Activated effector memory CD4-positive, alpha-beta T cell treated with Interleukin-2 at 50 U/mL for 16 hours (primary cell): ENCODE measurements around the gene TRIM2.

Experiments
- DNase-seq: peaks from one replicate; pipeline ENCODE4 v3.0.0-alpha.2; 2020

TRIM2 gene

GRCh38 chr4:153223930-153224329, 19.7 kb downstream of the TRIM2 start:
- DNase-seq, result no peak

- no peak for DNase-seq
Measured at GRCh38 chr4:153224474-153224873, 20.2 kb downstream of the TRIM2 start.

- no peak for DNase-seq
Measured at GRCh38 chr4:153227469-153228075, 23.3 kb downstream of the TRIM2 start.

GRCh38 chr4:153228512-153229140, 24.4 kb downstream of the TRIM2 start:
- DNase-seq, result no peak

GRCh38 chr4:153229545-153229944, 25.3 kb downstream of the TRIM2 start:
- no peak for DNase-seq

GRCh38 chr4:153232768-153233167, 28.5 kb downstream of the TRIM2 start:
- no peak for DNase-seq

- no peak for DNase-seq
Measured at GRCh38 chr4:153233761-153234371, 29.6 kb downstream of the TRIM2 start.

- DNase-seq, result no peak
Measured at GRCh38 chr4:153234885-153235284, 30.6 kb downstream of the TRIM2 start.

GRCh38 chr4:153238135-153238919, 34.1 kb downstream of the TRIM2 start:
- DNase-seq, result no peak

GRCh38 chr4:153239409-153239808, 35.2 kb downstream of the TRIM2 start:
- no peak for DNase-seq

GRCh38 chr4:153241295-153241694, 37.1 kb downstream of the TRIM2 start:
- no peak for DNase-seq

GRCh38 chr4:153241970-153242838, 38.0 kb downstream of the TRIM2 start:
- no peak for DNase-seq

GRCh38 chr4:153242839-153243324, 38.6 kb downstream of the TRIM2 start:
- DNase-seq, result no peak

- no peak for DNase-seq
Measured at GRCh38 chr4:153243468-153243867, 39.2 kb downstream of the TRIM2 start.

- DNase-seq, result no peak
Measured at GRCh38 chr4:153244969-153245368, 40.7 kb downstream of the TRIM2 start.

GRCh38 chr4:153245775-153246174, 41.5 kb downstream of the TRIM2 start:
- DNase-seq, result no peak

- no peak for DNase-seq
Measured at GRCh38 chr4:153246446-153247115, 42.3 kb downstream of the TRIM2 start.

- DNase-seq, result no peak
Measured at GRCh38 chr4:153247116-153247490, 42.9 kb downstream of the TRIM2 start.

- no peak for DNase-seq
Measured at GRCh38 chr4:153248641-153249198, 44.5 kb downstream of the TRIM2 start.

- peak; percentile 77 for DNase-seq
Measured at GRCh38 chr4:153249199-153250041, 45.2 kb downstream of the TRIM2 start.

- DNase-seq, result no peak
Measured at GRCh38 chr4:153252122-153252521, 47.9 kb downstream of the TRIM2 start.
